ENCODE measurements around the gene UBE2C. TPM values are rescaled to one million over a fixed set of nuclear protein-coding genes. Genes with fewer than 3 reads are reported as not detected.
"Not testable (repeated sequence)": the region's sequence is repeated elsewhere in the genome, so short reads cannot be mapped to it uniquely, and the experiment has no call there.

Gene UBE2C
- total RNA-seq (1.0 and 12.9 TPM in 2 replicates), polyA plus RNA-seq (23.7 and 104 TPM in 2 replicates), polyA minus RNA-seq (ENCODE audit: low replicate concordance) (31.1 and 47.2 TPM in 2 replicates)
- polyA plus RNA-seq (2012): 22.4 and 96.8 TPM in 2 replicates

GRCh38 chr20:45812157-45813005 lies at the start of gene UBE2C:
UBE2C (plus strand) TSS chr20:45812644; CDS start chr20:45812696, 52 bp downstream.
- DNase-seq (ENCODE audit: low read depth in 2 of 2): peak; percentile 100
- peaks cover 23% of the 10 kb centered on the region for H3K79me2 ChIP-seq (ENCODE audit: control insufficient read depth, insufficient read depth, low read length)
- H2AFZ ChIP-seq (ENCODE audit: low read length): peak within 1 kb of the TSS; percentile 66
- peak within 1 kb of the TSS; percentile 60 for H3K9ac ChIP-seq (ENCODE audit: insufficient read depth, low read length)
- H3K36me3 ChIP-seq (ENCODE audit: control insufficient read depth, insufficient read depth, low read length): peaks cover 24% of the 10 kb centered on the region
- peaks cover 5% of the 10 kb centered on the region for H3K4me1 ChIP-seq (ENCODE audit: control insufficient read depth, extremely low read depth, insufficient read depth, low read length)
- H3K27ac ChIP-seq (ENCODE audit: insufficient read depth, low read length): peak within 1 kb of the TSS; percentile 77
- H3K4me2 ChIP-seq (ENCODE audit: extremely low read depth, insufficient read depth, low read length): peak within 1 kb of the TSS; percentile 89
- no peak for TF ChIP-seq EZH2 (IDR thresholded peaks at IDR 0.05; ENCODE audit: low read length, missing control alignments)
- TF ChIP-seq, protein P1, sequence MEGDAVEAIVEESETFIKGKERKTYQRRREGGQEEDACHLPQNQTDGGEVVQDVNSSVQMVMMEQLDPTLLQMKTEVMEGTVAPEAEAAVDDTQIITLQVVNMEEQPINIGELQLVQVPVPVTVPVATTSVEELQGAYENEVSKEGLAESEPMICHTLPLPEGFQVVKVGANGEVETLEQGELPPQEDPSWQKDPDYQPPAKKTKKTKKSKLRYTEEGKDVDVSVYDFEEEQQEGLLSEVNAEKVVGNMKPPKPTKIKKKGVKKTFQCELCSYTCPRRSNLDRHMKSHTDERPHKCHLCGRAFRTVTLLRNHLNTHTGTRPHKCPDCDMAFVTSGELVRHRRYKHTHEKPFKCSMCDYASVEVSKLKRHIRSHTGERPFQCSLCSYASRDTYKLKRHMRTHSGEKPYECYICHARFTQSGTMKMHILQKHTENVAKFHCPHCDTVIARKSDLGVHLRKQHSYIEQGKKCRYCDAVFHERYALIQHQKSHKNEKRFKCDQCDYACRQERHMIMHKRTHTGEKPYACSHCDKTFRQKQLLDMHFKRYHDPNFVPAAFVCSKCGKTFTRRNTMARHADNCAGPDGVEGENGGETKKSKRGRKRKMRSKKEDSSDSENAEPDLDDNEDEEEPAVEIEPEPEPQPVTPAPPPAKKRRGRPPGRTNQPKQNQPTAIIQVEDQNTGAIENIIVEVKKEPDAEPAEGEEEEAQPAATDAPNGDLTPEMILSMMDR (conservative IDR thresholded peaks at IDR 0.05 in 1 of 2, IDR thresholded peaks at IDR 0.05 in 1 of 2; ENCODE audit: low read depth in 1 of 2, low read length in 2 of 2): no peak
- H3K4me3 ChIP-seq (replicated peaks in 1 of 4; ENCODE audit: control extremely low read depth in 1 of 4, insufficient read depth in 1 of 4, low read depth in 3 of 4, low read length in 4 of 4): peak within 1 kb of the TSS; percentile 73 to 83 (median 78)
- no peaks in the 10 kb centered on the region for H3K9me3 ChIP-seq (ENCODE audit: control insufficient read depth, insufficient read depth, low read depth, low read length)
- H4K20me1 ChIP-seq (ENCODE audit: control insufficient read depth, extremely low read depth, insufficient read depth, low read length): no peaks in the 10 kb centered on the region
- H3K27me3 ChIP-seq (ENCODE audit: control insufficient read depth, insufficient read depth, low read length): no peaks in the 10 kb centered on the region

- H3K4me2 ChIP-seq (ENCODE audit: extremely low read depth, insufficient read depth, low read length); H4K20me1 ChIP-seq (ENCODE audit: control insufficient read depth, extremely low read depth, insufficient read depth, low read length); H2AFZ ChIP-seq (ENCODE audit: low read length); H3K4me1 ChIP-seq (ENCODE audit: control insufficient read depth, extremely low read depth, insufficient read depth, low read length); H3K9ac ChIP-seq (ENCODE audit: insufficient read depth, low read length); H3K9me3 ChIP-seq (ENCODE audit: control insufficient read depth, insufficient read depth, low read depth, low read length); H3K79me2 ChIP-seq (ENCODE audit: control insufficient read depth, insufficient read depth, low read length); H3K36me3 ChIP-seq (ENCODE audit: control insufficient read depth, insufficient read depth, low read length); H3K27ac ChIP-seq (ENCODE audit: insufficient read depth, low read length); DNase-seq (ENCODE audit: low read depth in 2 of 2); H3K4me3 ChIP-seq (replicated peaks in 1 of 4; ENCODE audit: control extremely low read depth in 1 of 4, insufficient read depth in 1 of 4, low read depth in 3 of 4, low read length in 4 of 4); H3K27me3 ChIP-seq (ENCODE audit: control insufficient read depth, insufficient read depth, low read length): not testable (repeated sequence)
Measured at GRCh38 chr20:45764618-45765282, 47.7 kb upstream of the UBE2C start.

GRCh38 chr20:45765307-45765875 lies 47.1 kb upstream of the UBE2C start:
- no peaks in the 10 kb centered on the region for H3K4me1 ChIP-seq (ENCODE audit: control insufficient read depth, extremely low read depth, insufficient read depth, low read length)
- DNase-seq (ENCODE audit: low read depth in 2 of 2): no peak
- no peaks in the 10 kb centered on the region for H3K79me2 ChIP-seq (ENCODE audit: control insufficient read depth, insufficient read depth, low read length)

More at GRCh38 chr20:45765307-45765875, 47.1 kb upstream of the UBE2C start:
- Histone ChIP-seq H3K9ac (ENCODE audit: insufficient read depth, low read length) (no peak overlapping the region), H4K20me1 (ENCODE audit: control insufficient read depth, extremely low read depth, insufficient read depth, low read length) (no peaks in the 10 kb centered on the region), H3K4me2 (ENCODE audit: extremely low read depth, insufficient read depth, low read length) (no peak overlapping the region), H2AFZ (ENCODE audit: low read length) (no peak overlapping the region), H3K4me3 (replicated peaks in 1 of 4; ENCODE audit: control extremely low read depth in 1 of 4, insufficient read depth in 1 of 4, low read depth in 3 of 4, low read length in 4 of 4) (no peak overlapping the region), H3K27ac (ENCODE audit: insufficient read depth, low read length) (no peak overlapping the region), H3K9me3 (ENCODE audit: control insufficient read depth, insufficient read depth, low read depth, low read length) (no peaks in the 10 kb centered on the region), H3K36me3 (ENCODE audit: control insufficient read depth, insufficient read depth, low read length) (no peaks in the 10 kb centered on the region), H3K27me3 (ENCODE audit: control insufficient read depth, insufficient read depth, low read length) (peaks cover 2% of the 10 kb centered on the region)
- TF ChIP-seq EZH2 (IDR thresholded peaks at IDR 0.05; ENCODE audit: low read length, missing control alignments): no peak
- TF ChIP-seq, protein P1 (conservative IDR thresholded peaks at IDR 0.05 in 1 of 2, IDR thresholded peaks at IDR 0.05 in 1 of 2; ENCODE audit: low read depth in 1 of 2, low read length in 2 of 2): no peak

All from fibroblast of lung (primary cell).